Fibroblast of skin of right quadriceps (primary cell): ENCODE measurements around the gene PRODH.
"Not testable (repeated sequence)": the region's sequence is repeated elsewhere in the genome, so short reads cannot be mapped to it uniquely, and the experiment has no call there.

Source experiments
- DNase-seq: peaks from one replicate; pipeline ENCODE4 v3.0.0-alpha.2; 2013

PRODH gene

GRCh38 chr22:18935889-18936529 lies at the start of gene PRODH:
Gene PRODH (minus strand): TSS chr22:18936293. CDS start chr22:18936287, 6 bp downstream.
- DNase-seq = no peak

DNA sequence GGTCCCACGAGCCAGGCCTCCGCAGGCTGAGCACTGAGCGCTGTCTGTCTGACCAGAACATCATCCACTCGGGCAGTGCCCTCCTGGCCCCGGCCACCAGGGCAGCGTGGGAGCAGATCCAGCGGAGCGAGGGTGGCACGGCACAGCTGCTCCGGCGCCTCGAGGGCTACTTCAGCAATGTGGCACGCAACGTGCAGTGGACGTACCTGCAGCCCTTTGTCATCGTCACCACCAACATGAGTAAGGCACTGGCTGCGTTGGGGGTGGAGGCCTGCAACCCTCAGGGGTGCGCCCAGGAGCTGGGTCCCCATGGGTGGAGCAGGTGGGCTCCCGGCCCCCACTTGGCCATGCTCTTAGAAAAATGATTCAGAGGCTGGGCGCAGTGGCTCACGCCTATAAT lies 49.7 kb upstream of the PRODH start:
- DNase-seq = no peak

GRCh38 chr22:18984564-18984963 lies 48.5 kb upstream of the PRODH start:
- no peak for DNase-seq

DNA sequence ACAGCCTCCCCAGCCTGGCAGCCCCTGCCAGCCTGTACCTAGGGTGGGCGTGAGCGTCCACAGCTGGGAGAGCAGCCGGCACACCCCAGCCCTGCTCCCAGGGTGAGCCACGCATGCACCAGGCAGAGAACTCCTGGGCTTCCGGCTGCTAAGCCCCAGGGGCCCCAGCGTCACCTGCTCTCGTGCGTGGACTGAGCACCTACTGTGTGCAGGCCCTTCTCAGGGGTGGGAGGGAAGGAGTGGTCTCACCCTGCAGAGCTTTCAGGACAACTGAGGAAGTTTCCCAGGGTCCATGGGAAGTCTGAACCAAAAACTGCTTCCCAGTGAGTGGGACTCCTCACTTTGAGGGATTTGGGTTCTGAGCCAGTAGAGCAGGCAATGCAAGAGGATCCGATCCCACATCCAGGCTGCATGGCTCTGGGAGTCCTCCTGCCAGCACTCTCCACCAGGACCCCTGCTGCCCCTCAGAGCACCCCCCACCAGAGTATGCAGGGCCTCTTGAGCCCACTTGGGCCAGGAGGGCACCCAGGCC lies 47.1 kb upstream of the PRODH start:
- DNase-seq = no peak

DNA sequence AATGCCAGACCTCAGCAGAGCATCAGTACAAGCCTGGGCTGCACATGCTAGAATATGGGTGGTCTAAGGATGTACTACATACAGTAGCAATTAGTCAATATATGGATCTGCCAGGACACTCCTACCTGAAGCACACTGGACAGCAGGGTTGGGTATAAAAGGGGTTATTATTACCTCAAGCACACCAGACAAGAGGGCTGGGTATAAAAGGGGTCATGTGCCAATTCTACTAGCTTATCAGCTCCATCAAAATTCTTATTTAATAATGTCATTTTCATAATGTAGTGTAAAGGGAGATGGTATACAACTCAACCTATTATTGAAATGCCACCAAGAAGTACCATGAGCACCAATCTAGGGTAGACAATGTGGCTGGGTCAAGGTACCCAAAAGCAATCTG lies 44.7 kb upstream of the PRODH start:
- no peak for DNase-seq

GRCh38 chr22:18979957-18980356 lies 43.9 kb upstream of the PRODH start:
- no peak for DNase-seq

- DNase-seq = no peak
These were observed 42.4 kb upstream of the PRODH start for GRCh38 chr22:18978506-18978905.

GRCh38 chr22:18977824-18978425 lies 41.8 kb upstream of the PRODH start:
- DNase-seq = no peak

DNA sequence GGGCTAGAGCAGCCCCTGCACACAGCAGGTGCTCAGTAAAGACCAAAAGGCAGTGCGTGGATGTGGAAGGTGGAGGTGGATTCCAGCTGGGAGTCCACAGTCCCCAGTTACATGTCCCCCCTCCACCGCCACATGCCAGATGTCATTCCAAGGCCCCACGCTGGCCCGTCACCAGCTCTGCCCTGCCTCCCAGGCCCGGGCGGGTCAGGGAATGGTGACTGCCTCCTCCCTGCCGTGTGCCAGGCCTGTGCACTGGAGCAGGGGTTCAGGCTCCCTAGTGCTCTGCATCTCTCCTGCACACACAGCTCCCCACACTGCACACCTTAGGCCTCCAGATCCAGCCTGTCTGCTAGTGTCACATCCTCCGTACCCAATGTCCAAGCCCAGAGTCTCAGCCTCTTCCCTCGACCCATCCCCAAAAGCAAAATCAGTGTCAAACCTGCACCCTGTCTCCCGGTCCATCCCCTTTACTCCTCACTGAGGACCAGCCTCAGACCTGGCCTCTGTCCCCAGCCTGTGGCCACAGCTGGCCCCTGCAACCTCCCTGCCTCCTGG lies 40.2 kb upstream of the PRODH start:
- no peak for DNase-seq

DNA sequence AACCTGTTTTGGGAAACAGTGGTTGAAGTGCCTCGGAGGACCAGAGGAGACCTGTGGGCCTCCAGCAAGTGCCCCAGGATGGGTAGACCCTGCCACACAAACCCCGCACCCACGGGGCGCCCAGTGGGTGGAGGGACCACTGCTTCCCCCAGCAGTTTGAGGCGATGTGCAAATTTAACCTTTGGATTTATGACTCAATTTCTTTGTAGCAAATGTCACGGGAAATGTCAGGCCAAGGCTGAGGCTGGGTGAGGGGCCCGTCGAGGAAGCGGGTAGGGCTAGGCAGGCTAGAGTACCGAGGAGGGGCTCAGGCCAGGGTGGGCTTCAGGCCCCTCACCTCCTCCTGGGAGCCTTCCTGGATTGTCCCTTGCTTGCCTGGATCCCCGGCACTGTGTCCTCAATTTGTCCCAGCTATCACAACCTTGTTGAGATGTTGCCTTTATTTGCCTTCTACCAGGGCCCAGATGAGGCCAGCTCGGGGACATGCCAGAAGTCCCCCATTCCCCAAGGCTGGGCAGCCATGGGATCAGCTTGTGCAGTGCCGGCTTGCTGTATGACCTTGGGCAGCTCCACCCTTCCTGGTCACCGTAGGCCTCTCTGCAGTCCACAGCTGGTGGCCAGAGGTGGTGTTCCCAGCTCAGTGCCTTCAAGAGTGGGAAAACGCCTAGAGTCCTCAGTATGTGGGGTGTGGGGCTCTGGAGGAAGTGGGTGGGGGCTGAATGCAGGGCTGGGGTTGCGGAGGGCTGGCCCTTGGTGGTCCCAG lies 39.5 kb upstream of the PRODH start:
- DNase-seq = no peak

DNA sequence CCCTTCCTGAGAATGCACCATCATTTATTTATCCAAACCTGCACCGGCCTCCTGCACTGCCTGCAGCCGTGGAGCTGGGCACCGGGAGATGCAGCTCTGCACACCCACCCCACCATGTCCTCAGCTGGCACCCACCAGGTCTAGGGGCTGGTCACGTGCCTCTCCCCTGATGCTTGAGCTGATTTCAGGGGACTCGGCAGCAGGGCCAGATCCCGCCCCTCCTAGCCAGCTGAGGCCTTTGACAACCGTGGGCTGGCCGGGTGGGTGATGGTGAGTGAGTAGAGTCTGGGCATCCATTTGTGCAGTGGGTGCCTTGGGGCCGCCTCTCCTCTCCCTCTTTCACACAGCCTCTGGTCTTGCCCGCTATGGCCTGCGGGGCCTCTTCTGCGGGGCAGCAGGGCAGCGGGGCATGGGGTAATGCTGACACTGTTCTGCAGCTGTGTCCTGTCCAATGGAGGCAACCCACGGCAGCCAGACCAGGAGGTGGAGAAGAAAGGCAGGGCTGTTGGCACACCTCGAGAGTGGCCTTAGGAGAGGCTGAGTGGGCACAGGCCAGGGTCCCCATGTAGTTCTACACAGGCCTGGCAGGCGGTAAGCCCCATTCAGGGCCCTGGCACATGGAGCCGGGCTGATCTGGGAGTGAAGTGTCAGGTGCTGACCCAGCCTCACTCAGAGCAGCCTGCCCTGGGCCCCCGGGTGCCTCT lies 38.5 kb upstream of the PRODH start:
- DNase-seq = no peak

- no peak for DNase-seq
These were observed 37.4 kb upstream of the PRODH start for GRCh38 chr22:18973264-18974031.

DNA sequence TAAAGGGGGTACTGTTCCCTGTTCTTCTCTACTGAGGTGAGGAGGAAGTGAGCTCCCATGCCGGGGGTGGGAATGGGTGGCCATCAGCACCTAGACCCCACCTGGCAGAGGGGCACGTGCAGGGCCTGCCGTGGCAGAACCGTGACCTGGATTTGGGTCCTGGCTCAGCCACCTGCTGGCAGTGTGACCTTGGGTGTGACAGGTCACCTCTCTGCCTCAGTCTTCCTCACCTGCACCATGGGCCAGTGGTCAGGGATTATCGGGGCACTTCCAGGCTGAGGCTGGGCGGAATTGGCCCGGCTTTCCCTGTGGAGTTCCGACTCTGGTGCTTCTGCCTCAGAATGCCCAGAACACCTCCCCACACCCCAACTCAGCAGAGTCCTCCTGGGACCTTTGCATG lies 36.5 kb upstream of the PRODH start:
- DNase-seq = not testable (repeated sequence)

DNA sequence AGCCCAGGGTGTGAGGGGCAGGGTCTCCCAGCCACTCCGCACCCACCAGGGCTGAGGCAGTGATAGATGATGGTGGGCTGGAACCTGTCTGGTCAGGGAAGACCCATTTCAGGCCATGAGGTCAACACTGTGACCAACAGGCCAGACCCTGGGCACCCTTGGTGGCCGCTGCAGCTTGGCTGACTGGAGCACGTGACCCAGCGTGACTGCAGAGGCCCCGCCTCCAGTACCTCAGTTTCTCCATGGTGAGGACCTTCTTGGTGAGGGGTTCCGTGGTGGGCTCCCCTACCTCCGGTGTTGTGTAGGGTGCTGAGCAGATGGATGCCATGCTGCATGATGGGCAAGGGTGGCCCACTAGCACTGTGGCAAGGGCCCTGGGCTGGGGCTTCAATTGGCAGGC lies 35.9 kb upstream of the PRODH start:
- not testable (repeated sequence) for DNase-seq

- no peak for DNase-seq
These were observed 35.2 kb upstream of the PRODH start for GRCh38 chr22:18971321-18971751.

GRCh38 chr22:18970948-18971315 lies 34.8 kb upstream of the PRODH start:
- no peak for DNase-seq

DNA sequence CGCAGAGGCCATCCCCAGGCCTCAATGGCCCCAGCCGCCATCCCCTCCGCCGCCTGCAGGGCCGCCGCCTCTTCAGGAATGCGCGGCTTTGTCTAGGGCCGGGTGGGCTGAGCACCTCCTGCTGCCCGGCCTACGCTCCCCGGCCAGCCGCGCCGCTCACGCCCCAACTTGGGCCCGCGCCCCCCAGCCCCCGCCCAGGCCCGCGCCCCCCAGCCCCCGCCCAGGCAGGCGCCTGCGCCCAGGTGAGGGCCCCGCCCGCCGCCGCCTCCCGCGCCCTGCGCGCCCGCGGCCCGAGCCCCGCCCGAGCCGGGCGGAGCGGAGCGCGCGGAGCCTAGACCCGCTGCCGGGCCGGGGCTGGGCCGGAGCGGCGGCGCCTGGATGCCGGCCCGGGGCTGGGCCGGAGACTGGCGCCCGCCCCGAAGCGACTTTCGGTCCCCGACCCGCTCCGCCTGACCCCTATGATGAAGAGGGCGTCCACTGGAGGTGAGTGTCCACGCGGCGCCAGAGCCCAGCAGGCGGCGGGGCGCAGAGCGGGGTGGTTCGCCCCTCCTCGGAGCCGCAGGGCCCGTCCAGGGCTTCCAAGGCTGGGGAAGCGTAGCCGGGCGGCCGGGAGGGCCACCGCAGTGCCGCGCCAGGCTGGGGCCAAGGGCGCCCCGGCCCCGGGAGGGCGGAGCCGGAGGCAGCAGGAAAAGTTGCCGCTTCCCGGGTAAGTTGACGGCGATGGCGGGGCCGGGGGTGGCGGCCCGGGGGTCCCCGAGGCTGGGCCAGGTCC lies 34.3 kb upstream of the PRODH start:
- DNase-seq = no peak

- DNase-seq = not testable (repeated sequence)
These were observed 33.3 kb upstream of the PRODH start for GRCh38 chr22:18969158-18969942.

- no peak for DNase-seq
These were observed 32.1 kb upstream of the PRODH start for GRCh38 chr22:18968011-18968749.
